Astrocyte of the spinal cord (primary cell): Measurements from ENCODE around the gene MYRIP.

Source experiments
- DNase-seq: peaks from one replicate; pipeline ENCODE4 v3.0.0; 2011; ENCODE audit warnings: low read depth, low spot score
- H3K4me3 ChIP-seq: 2 replicates; pipeline ENCODE4 v1.5.1; 2011; ENCODE audit warnings: low read depth, mild to moderate bottlenecking, low read length, moderate library complexity
- in situ Hi-C: cut with HindIII; loops from 2 replicates; pipeline ENCODE4 v1.10.0; 2017; ENCODE audit warnings: low sequenced_read_pairs
- TF ChIP-seq, protein P1 (sequence below): IDR thresholded peaks from 2 replicates; pipeline ENCODE4 v1.5.1; 2012; ENCODE audit warnings: low read depth, mild to moderate bottlenecking, low read length, inconsistent platforms

The MYRIP gene

DNA sequence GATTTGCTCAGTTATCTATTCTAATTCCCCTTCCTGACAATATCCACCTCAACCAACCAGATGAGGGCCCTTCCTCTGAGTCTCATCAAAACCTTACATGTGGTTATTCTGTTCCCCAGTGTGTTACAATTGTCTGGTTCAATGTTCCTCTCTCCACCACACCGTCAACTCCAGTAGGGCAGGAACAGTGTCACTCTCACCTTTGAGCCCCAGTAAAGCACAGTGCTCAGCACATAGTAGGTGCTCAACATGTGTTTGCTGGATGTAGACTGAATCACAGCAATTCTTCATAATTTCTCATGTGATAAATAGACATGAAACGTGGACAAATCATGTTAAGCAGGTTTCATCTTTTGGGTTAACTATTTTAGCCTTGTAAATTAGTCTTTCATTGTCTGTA, 397.1 kb downstream of the MYRIP start:
- in situ Hi-C loops, result no loop called here
- TF ChIP-seq, protein P1, sequence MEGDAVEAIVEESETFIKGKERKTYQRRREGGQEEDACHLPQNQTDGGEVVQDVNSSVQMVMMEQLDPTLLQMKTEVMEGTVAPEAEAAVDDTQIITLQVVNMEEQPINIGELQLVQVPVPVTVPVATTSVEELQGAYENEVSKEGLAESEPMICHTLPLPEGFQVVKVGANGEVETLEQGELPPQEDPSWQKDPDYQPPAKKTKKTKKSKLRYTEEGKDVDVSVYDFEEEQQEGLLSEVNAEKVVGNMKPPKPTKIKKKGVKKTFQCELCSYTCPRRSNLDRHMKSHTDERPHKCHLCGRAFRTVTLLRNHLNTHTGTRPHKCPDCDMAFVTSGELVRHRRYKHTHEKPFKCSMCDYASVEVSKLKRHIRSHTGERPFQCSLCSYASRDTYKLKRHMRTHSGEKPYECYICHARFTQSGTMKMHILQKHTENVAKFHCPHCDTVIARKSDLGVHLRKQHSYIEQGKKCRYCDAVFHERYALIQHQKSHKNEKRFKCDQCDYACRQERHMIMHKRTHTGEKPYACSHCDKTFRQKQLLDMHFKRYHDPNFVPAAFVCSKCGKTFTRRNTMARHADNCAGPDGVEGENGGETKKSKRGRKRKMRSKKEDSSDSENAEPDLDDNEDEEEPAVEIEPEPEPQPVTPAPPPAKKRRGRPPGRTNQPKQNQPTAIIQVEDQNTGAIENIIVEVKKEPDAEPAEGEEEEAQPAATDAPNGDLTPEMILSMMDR, result no peak
- DNase-seq, result no peak

DNA sequence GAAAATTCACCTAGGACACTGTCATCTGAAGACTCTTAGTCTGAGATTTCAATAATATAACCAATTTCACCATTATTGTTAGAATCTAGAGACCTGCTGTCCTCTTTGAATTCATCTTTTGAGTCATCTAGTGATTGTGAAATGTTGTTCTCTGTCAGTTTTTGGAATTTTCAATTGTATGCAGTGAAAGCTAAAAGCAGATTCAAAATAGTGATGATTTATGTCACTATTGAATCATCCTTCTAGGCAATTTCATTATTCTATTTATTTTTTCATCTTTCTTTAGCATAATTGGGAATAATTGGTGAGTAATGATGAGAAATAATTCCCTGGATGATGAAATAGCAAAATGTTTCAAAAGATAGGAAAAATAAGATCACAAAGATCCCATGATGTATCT, 398.4 kb downstream of the MYRIP start:
- TF ChIP-seq, protein P1, result no peak
- in situ Hi-C loops, result no loop called here
- no peak for DNase-seq
- no peak overlapping the region for H3K4me3 ChIP-seq

More for the DNA sequence above, 397.1 kb downstream of the MYRIP start:
- no peak overlapping the region for H3K4me3 ChIP-seq

DNA sequence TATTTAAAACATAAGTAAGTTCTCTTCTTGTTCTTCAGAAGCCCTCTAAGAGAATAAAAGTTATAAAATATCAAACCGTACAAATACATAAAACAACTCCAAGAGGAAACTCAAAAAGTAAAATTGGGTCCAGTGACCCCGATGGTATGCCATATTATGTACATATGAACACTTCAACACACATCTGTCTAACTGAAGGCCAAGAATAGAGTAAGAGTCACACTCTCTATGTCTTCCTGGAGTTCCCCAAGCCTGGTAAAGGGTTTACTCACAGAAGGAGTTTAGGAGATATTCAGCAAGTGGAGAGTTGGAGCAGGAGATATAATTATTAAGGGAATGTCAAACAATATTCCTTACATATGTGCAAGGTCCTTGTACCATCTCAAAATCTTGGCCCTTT, 398.8 kb downstream of the MYRIP start:
- no peak overlapping the region for H3K4me3 ChIP-seq
- in situ Hi-C loops, result no loop called here
- TF ChIP-seq, protein P1, result no peak
- DNase-seq, result no peak

DNA sequence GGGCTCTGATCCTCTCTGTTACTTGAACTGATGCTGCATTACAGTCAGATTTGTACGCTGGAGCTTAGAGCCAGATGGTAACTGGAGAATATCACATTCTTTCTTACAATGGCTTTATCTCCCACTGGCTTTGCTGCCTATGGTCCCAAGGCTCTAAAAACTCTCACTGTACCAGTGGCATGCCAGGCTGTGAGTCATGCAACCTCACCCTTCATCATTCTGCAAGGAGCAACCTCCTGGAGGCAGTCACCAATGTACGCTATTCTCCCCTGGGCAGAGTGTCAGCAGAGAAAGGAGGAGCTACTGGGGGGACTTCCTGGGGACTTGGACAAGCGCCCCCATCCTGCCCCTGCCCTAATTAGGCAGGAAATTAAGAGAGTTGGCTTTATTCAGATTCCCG, 402.2 kb downstream of the MYRIP start:
- TF ChIP-seq, protein P1, result no peak
- peak; percentile 29 for DNase-seq
- in situ Hi-C loops, result no loop called here
- H3K4me3 ChIP-seq, result no peak overlapping the region

DNA sequence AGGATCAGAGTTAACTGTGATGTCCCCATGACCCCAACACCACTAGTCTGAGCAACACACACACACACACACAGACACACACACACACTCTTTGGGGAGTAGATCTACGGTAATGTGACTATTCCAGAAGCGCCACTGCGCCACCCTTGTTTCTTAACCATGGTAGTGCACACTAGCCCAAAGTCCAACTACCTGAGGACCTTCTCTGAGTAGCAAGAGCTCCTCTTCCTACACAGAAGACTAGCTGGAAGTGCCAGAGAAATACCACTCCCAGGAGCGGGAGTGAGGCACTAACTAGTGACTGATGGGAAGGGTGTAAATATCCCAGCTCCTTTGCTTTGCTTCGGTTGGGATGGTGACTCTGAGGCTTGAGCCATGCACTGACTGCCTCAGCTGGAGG, 404.1 kb downstream of the MYRIP start:
- TF ChIP-seq, protein P1, result no peak
- no peak overlapping the region for H3K4me3 ChIP-seq
- no peak for DNase-seq
- in situ Hi-C loops, result no loop called here

DNA sequence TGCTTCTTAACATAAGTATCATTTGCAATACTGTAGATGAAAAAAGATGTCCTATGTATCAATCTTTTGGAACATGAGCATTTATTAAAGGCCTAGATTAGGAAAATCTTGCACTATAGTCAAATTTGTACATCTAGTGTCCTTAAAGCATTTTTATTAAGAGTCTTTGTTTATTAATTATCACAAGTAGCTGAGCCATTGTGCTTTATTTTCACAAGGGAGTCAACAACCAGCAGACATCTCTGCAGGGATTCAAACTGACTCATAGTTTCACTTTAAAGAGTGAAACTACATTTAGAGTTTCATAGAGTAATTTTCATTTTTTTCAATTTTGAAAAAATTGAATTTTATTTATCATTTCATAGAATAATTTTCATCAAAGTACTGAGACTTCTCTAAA, 405.6 kb downstream of the MYRIP start:
- H3K4me3 ChIP-seq, result no peak overlapping the region
- in situ Hi-C loops, result no loop called here
- no peak for DNase-seq
- TF ChIP-seq, protein P1, result no peak

DNA sequence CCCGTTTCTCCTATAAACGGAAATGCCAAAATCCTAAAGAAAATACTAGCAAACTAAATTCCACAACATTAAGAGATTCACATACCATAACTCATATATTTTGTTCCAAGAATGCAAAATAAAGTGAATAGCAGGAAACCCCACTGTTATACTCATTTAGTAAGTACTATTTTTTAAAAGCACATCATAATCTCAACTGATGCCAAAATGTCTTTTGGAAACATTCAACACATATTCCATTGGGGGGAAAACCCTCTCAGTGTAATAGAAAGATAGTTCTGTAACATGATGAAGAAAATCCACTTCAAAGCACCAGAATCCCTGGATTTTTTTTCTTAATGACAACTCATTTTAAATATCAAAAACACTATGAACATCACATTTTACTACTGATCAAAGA, 407.1 kb downstream of the MYRIP start:
- TF ChIP-seq, protein P1, result no peak
- in situ Hi-C loops, result no loop called here
- no peak overlapping the region for H3K4me3 ChIP-seq
- no peak for DNase-seq
